ENCODE data around the gene B4GALNT4. TPM values are rescaled to one million over a fixed set of nuclear protein-coding genes. Genes with fewer than 3 reads are reported as not detected.
"Not testable (repeated sequence)": the region's sequence is repeated elsewhere in the genome, so short reads cannot be mapped to it uniquely, and the experiment has no call there.

The B4GALNT4 gene
- total RNA-seq, 4 donors from 2014 or later, result 1.8 to 39.7 (median 19.9) TPM

GRCh38 chr11:332651-333480 is 36.4 kb upstream of the B4GALNT4 start:
- Histone ChIP-seq H3K4me3 (no peak overlapping the region), H3K9me3 (no peaks in the 10 kb centered on the region), H3K27me3 (no peaks in the 10 kb centered on the region), H3K4me1 (peaks cover 7 to 11% of the 10 kb centered on the region in 2 donors), H3K27ac (peak overlapping the region in 1 of 2 donors; percentile 79), H3K36me3 (no peaks in the 10 kb centered on the region)
- no peak for TF ChIP-seq POLR2A (IDR thresholded peaks at IDR 0.05)
- TF ChIP-seq, protein P1, sequence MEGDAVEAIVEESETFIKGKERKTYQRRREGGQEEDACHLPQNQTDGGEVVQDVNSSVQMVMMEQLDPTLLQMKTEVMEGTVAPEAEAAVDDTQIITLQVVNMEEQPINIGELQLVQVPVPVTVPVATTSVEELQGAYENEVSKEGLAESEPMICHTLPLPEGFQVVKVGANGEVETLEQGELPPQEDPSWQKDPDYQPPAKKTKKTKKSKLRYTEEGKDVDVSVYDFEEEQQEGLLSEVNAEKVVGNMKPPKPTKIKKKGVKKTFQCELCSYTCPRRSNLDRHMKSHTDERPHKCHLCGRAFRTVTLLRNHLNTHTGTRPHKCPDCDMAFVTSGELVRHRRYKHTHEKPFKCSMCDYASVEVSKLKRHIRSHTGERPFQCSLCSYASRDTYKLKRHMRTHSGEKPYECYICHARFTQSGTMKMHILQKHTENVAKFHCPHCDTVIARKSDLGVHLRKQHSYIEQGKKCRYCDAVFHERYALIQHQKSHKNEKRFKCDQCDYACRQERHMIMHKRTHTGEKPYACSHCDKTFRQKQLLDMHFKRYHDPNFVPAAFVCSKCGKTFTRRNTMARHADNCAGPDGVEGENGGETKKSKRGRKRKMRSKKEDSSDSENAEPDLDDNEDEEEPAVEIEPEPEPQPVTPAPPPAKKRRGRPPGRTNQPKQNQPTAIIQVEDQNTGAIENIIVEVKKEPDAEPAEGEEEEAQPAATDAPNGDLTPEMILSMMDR (IDR thresholded peaks at IDR 0.05), result no peak
- no peak for DNase-seq
- intact Hi-C loops (cut with DNase I; ENCODE audit: low total_unique reads), result no loop called here

DNA sequence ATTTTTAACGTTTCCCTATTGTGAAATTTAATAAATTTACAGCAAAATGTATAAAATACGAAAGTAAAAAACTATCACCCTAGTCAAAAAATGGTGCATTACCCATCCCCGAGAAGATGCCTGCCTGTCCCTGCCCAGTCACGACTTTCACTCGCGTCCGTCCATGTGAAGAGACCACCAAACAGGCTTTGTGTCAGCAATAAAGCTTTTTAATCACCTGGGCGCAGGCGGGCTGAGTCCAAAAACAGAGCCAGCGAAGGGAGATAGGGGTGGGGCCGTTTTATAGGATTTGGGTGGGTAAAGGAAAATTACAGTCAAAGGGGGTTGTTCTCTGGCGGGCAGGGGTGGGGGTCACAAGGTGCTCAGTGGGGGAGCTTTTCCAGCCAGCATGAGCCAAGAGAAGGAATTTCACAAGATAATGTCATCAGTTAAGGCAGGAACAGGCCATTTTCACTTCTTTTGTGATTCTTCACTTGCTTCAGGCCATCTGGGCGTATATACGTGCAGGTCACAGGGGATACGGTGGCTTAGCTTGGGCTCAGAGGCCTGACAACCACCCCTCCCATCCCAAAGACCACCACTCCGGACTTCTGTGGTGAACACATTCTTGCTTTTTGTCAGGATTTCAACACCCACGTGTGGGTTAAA is 35.6 kb upstream of the B4GALNT4 start:
- H3K9me3 ChIP-seq; H3K36me3 ChIP-seq; intact Hi-C loops (cut with DNase I; ENCODE audit: low total_unique reads); H3K4me3 ChIP-seq; H3K27me3 ChIP-seq; DNase-seq: not testable (repeated sequence)
- H3K27ac ChIP-seq, result peak overlapping the region; percentile 79 to 83
- H3K4me1 ChIP-seq, result peaks cover 7 to 11% of the 10 kb centered on the region in 2 donors

DNA sequence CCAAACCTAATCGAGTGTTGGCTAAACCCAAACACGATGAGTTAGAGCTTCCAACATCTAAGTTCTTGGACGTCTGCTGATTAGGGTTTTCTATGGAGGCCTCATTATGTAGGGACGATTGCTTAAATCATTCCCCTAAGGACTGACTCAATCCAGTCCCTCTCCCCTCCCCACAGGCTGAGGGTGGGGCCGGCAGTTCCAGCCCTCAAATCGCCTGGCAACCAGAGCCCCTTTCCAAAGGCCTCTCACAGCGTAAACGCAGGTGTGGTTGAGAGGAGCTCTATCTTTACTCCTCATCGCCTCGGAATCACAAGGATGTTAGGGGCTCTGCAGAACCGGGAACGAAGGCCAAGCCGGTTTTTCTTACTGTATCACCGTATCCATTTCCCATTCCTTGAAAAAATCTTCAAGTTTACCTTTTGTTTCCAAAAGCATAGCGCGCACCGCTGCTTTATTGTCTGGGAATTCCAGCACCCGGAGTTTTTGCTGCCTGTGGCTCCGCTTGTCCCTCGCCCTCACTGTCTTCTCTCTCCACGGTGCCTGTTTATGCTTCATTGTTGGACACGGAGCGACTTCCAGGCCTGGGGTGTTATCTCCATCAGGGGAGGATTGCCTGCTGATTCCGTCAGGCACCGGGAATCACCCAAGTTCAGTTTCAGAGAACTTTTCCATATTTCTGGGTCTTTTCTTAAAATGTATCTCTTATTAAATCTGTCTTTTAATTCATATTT is 34.9 kb upstream of the B4GALNT4 start:
- Histone ChIP-seq H3K4me1 (peaks cover 7 to 11% of the 10 kb centered on the region in 2 donors), H3K4me3 (peak overlapping the region in 1 of 2 donors; percentile 13), H3K36me3 (no peaks in the 10 kb centered on the region), H3K27me3 (no peaks in the 10 kb centered on the region), H3K27ac (peak overlapping the region; percentile 79 to 83), H3K9me3 (no peaks in the 10 kb centered on the region)
- intact Hi-C loops (cut with DNase I; ENCODE audit: low total_unique reads), result no loop called here
- TF ChIP-seq POLR2A (IDR thresholded peaks at IDR 0.05), result peak in 1 of 2 donors; percentile 48
- TF ChIP-seq, protein P1 (IDR thresholded peaks at IDR 0.05), result no peak
- DNase-seq, result peak; percentile 80 to 85

DNA sequence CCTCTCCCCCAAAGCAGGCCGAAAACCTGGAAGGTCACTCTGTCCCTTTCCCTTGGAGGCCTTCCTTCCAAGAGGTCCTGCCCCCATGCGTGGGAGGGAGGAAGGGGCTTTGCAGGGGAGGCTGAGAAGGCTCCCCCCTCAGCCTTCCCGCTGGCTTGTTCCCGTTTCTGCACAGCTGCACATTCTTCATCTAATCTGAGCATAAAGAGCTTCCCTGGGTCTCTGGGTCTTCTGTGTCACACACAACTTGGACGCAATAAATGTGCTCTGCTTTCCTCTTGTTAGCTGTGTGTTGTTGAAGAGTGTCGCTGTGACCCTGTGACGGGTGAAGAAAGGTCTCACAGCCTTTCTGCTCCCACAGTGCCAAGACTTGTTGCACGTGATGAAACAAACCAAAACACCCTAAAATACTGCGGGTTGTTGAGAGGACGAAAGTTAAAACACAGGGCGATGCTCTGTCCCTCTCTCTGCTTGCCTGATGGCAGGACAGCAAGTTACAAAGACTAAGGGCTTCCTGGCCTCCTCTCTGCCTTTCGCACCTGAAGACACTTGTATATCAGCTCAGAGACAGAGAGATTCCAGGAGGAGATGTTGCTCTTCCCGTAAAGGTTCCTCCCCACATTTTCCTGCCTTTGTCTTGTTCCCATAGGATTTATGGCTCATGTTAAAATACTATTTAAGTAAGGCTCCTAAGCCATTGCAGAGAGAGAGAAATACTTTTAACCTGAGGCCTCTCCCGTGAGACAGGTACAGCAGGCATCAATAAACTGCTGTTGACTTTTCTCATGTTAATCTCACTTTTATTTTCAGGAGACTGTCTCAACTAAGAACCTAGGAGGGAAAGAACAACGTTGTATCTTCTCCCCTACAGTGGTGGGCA is 33.3 kb upstream of the B4GALNT4 start:
- no peak overlapping the region for H3K4me3 ChIP-seq
- H3K27me3 ChIP-seq, result no peaks in the 10 kb centered on the region
- H3K27ac ChIP-seq, result peak overlapping the region; percentile 79 to 83
- intact Hi-C loops (cut with DNase I; ENCODE audit: low total_unique reads), result no loop called here
- peak; percentile 76 to 86 for DNase-seq
- no peaks in the 10 kb centered on the region for H3K9me3 ChIP-seq
- peaks cover 7 to 11% of the 10 kb centered on the region in 2 donors for H3K4me1 ChIP-seq
- H3K36me3 ChIP-seq, result no peaks in the 10 kb centered on the region
- no peak for TF ChIP-seq POLR2A (IDR thresholded peaks at IDR 0.05)
- TF ChIP-seq, protein P1 (IDR thresholded peaks at IDR 0.05), result no peak

DNA sequence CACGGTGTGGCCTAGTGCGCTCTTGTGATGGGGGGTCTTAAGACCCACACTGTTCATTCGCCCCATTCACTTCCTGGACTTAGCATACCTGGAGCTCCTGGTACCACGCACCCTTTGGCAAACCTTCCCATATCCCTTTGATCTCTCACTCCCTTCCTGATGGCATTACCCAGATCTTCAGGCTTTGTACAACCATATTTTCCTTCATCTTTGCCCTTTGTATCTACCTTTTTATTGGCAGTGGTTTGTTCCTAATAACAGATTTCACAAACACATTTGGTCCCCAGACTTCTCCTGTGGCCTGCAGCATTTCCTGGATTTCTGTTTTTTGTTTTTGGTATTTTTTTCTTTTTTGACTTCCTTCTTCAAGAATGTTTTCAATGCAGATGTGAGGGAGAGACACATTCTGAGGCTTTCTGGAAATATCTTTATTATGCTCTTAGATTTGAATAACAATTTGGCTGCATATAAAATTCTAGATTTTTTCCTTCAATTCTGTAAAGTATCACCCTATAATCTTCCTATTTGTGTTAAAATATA is 32.6 kb upstream of the B4GALNT4 start:
- TF ChIP-seq, protein P1 (IDR thresholded peaks at IDR 0.05), result no peak
- TF ChIP-seq POLR2A (IDR thresholded peaks at IDR 0.05), result no peak

More for the DNA sequence above, 32.6 kb upstream of the B4GALNT4 start:
- Histone ChIP-seq H3K27ac (peak overlapping the region; percentile 79 to 83), H3K4me3 (no peak overlapping the region), H3K4me1 (peaks cover 7 to 11% of the 10 kb centered on the region in 2 donors), H3K27me3 (no peaks in the 10 kb centered on the region), H3K36me3 (no peaks in the 10 kb centered on the region), H3K9me3 (no peaks in the 10 kb centered on the region)
- DNase-seq, result peak in 1 of 2 donors; percentile 13
- intact Hi-C loops (cut with DNase I; ENCODE audit: low total_unique reads), result no loop called here

Measured in uterus (tissue), 4 donors.